HEK293 (cell line): Measurements from ENCODE around the gene ARID1A.
"Not testable (repeated sequence)": the region's sequence is repeated elsewhere in the genome, so short reads cannot be mapped to it uniquely, and the experiment has no call there.

ENCODE experiments used
- CTCF ChIP-seq: fragments of 450-650 bp; formaldehyde crosslinking; IDR thresholded peaks from 2 replicates; pipeline ENCODE4 v1.5.1; 2016; ENCODE audit warnings: missing biosample characterization, missing genetic modification characterization
- TCF7L2 ChIP-seq: IDR thresholded peaks from 2 replicates; pipeline ENCODE4 v1.6.1; 2011; ENCODE audit warnings: low read depth, mild to moderate bottlenecking, inconsistent platforms, low read length, moderate library complexity, borderline replicate concordance
- ZNF747 ChIP-seq: fragments of 450-650 bp; formaldehyde crosslinking; IDR thresholded peaks from 2 replicates; pipeline ENCODE4 v1.5.1; 2016; ENCODE audit warnings: missing biosample characterization, missing genetic modification characterization
- ZNF777 ChIP-seq: fragments of 450-650 bp; formaldehyde crosslinking; IDR thresholded peaks from 2 replicates; pipeline ENCODE4 v1.5.1; 2017; ENCODE audit warnings: missing biosample characterization, missing genetic modification characterization, borderline replicate concordance

- not testable (repeated sequence) for TF ChIP-seq CTCF (tag by site-specific recombination); ZNF747 (tag by site-specific recombination); ZNF777; TCF7L2
These were observed 27.6 kb upstream of the ARID1A start for GRCh38 chr1:26668106-26668786.
